NCI-H1694 treated with DMSO at 0.1 percent for 48 hours (cell line): ENCODE results near the gene HS6ST2.

Experiments used
- DNase-seq: peaks from one replicate; lab custom pipeline; 2025; lab: John Stamatoyannopoulos, UW

Gene HS6ST2

GRCh38 chrX:132790329-132790728, 168.1 kb downstream of the HS6ST2 start:
- DNase-seq: no peak

- no peak for DNase-seq
Observed at GRCh38 chrX:132786217-132786616, 172.2 kb downstream of the HS6ST2 start.

DNA sequence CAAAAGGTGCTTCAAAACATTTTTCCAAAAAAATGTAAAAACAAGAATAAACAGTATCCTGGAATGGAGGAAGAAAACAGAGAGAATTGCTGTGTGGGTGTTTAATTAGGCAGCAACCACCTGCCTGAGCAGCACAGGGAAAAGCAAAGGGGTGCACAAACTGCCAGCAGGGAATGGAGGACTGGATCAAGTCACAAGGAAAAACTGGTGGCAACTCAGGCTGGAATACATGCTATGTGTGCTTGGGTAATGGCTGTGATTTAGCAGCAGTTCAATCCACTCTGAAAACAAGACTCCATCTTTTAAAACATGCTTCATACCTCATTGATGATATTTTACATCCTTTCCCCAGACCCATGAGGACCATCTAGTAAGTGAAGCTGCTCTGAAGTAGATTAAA, 179.5 kb downstream of the HS6ST2 start:
- no peak for DNase-seq

- no peak for DNase-seq
Observed at GRCh38 chrX:132776486-132777210, 181.8 kb downstream of the HS6ST2 start.

DNA sequence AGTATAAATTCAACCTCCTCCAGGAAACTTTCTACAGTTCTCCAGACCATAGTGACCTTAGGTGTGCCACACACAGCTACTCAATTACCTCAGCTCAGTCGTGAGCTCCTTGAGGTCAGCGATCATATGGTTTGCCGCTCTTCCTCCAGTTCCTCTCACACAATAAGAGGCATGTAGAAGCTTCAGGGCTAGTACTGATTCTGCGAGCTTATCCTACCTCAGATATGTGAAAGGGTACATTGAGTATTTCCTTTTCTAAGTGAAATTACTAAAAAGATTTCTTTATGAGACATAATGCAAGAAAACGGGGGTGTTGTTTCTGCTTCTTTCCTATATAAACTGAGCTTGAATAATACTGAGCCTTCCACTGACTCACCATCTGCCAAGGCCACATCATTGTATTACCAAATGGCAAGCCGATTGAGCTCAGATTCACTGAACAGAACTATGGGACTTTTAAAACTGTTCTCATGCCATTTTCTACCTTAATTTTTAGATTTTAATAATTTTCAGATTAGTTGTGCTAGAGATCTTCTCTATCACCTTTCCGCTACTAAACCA, 183.1 kb downstream of the HS6ST2 start:
- DNase-seq: no peak

DNA sequence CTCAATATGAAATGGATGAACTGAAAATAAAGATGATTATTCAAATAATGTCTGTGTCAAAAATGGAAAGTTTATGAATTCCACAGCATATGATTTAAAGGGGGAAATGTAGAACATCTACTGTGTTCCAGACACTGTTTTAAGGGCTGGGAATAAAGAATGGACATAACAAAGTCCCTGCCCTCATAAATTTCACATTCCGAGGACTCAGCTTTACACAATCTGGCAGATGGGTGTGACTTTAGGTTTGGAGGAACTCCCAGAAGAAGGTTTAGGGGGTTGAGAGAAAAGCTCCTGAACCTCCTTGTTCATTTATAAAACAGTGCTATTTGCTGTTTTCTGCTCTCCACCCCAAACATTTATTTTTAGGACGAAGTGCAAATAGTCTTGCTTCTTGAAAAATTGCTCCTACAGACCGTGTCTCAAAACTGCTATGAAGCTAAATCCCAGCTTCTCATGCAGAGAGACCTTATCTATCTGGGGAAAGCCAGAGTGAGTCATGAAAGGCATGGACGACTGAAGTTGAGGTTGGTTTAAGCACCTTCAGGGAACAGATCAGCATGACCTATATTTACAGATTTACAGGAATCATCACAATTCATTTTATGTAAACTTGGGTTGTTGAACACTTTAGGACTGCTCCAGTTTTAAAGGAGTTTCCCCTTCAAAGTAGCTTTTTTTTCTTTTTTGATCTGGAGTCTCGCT, 184.3 kb downstream of the HS6ST2 start:
- DNase-seq: no peak

GRCh38 chrX:132769609-132770008, 188.8 kb downstream of the HS6ST2 start:
- no peak for DNase-seq

DNA sequence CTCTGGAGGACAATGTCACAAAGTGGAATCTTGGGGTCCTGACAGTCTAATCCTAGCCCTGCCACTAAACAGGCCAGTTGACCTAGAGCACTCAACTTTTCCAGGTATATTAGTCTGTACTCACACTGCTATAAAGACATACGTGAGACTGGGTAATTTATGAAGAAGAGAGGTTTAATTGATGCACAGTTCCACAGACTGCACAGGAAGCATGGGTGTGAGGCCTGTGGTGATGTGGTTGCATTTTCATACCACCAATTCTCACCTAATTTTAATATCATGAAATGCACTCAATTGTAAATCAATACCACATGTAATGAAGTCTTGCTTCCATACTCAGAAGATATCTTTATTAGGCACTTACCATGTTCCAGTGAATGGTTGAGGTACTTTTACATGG, 192.0 kb downstream of the HS6ST2 start:
- DNase-seq: no peak

- no peak for DNase-seq
Observed at GRCh38 chrX:132763528-132763927, 194.9 kb downstream of the HS6ST2 start.

GRCh38 chrX:132758759-132759158, 199.7 kb downstream of the HS6ST2 start:
- DNase-seq: no peak

GRCh38 chrX:132757066-132757623, 201.3 kb downstream of the HS6ST2 start:
- DNase-seq: no peak

DNA sequence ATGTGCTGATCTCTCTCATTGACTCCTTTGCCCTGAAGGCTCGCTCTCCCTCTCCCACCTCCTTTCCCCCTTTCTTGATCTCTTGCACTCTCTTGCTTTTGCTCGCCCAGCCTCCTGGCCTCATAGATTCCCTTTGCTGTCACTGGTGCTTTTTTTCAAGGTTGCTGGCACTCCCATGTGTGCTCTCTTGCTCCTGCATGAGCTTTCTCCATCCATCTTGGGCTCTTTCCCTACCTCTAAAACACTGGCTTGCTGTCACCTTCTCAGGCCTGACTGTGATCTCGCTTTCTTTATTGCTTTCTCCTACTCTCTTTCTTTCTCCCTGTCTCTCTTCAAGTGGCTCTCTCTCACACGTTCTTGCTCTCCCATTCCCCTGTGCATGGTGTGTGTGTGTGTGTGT, 202.0 kb downstream of the HS6ST2 start:
- DNase-seq: no peak

- DNase-seq: no peak
Observed at GRCh38 chrX:132751063-132751690, 207.3 kb downstream of the HS6ST2 start.

GRCh38 chrX:132750331-132751062, 207.9 kb downstream of the HS6ST2 start:
- DNase-seq: no peak

DNA sequence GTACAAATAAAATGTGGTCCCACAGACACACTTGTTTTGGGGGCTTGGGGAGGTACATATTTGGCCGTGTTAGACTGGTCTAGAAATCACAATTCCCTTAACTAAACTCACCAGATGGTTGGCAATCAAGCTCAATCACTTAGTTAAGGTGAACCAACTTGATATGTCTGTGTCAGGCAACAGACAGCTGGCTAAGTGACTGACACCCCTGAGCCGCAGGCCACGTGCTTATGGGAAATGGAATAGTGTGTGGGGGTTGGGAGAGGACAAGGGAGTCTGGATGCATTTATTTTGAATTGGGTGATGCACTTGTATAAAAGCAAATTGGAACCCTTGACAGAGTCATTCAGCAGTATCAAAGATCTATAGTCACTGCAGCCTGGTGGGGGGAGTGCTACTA, 209.0 kb downstream of the HS6ST2 start:
- DNase-seq: no peak

- no peak for DNase-seq
Observed at GRCh38 chrX:132748909-132749308, 209.5 kb downstream of the HS6ST2 start.

DNA sequence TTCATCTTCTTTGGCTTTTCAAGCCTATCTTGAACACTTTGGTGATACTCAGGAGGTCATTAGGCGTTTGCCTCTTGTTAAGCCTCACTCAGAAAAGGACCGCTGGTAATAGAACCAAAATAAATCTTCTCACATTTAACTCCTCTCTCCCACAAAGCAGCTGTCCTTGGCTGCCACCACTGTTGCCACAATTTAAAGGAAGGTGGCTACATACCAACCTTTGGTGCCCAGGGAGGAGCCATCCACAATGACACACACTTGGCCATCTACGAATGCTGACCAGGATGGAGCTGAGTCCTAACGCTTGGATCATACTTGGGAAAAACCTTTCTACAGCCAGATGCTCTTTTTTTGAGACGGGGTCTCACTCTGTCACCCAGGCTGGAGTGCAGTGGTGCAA, 210.2 kb downstream of the HS6ST2 start:
- DNase-seq: no peak

- no peak for DNase-seq
Observed at GRCh38 chrX:132745593-132745992, 212.8 kb downstream of the HS6ST2 start.

- no peak for DNase-seq
Observed at GRCh38 chrX:132744470-132744869, 214.0 kb downstream of the HS6ST2 start.

- no peak for DNase-seq
Observed at GRCh38 chrX:132743086-132743485, 215.3 kb downstream of the HS6ST2 start.

GRCh38 chrX:132742246-132742645, 216.2 kb downstream of the HS6ST2 start:
- DNase-seq: no peak

DNA sequence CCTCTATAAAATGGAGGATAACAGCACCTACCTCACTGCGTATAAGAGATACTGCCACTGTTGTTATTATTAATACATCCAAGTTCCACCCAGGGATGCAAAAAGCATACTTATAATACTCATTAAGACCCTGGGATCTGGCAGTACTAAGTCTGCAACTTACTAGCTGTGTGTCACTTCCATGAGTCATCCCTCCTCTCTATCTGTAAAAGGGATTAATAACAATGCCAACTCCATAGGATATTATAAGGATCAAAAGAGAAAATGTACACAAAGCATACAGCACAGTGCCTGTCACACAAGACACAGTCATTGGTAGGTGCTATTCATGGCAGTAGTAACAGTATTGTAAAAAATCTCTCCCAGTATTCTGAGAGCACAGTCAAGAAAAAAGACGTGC, 216.7 kb downstream of the HS6ST2 start:
- DNase-seq: no peak
